ENCODE results near the gene ZNF462. TPM values are rescaled to one million over a fixed set of nuclear protein-coding genes. Genes with fewer than 3 reads are reported as not detected.
A peak's percentile ranks its signal among the peaks of the same experiment; 100 is the strongest.

The ZNF462 gene
- 1 to 10 TPM; 2.0 to 2.1 TPM for total RNA-seq
- polyA plus RNA-seq: under 1 TPM; 0.35 to 0.78 TPM

GRCh38 chr9:106862821-106863720 lies at the start of gene ZNF462:
Gene ZNF462 (plus strand): TSS chr9:106863166. CDS start chr9:106923384, 60,218 bp downstream.
- Histone ChIP-seq H3K36me3 (ENCODE audit: control insufficient read depth in 4 of 4, insufficient read depth in 3 of 4, low read depth in 1 of 4, low read length in 3 of 4) (no peaks in the 10 kb centered on the region), H3K27me3 (ENCODE audit: control insufficient read depth in 4 of 4, insufficient read depth in 4 of 4, low read length in 3 of 4) (peaks cover 0 to 18% (median 9%) of the 10 kb centered on the region in 4 donors), H3K9me3 (ENCODE audit: control insufficient read depth in 4 of 4, low read length in 3 of 4) (no peaks in the 10 kb centered on the region), H3K9ac (ENCODE audit: low read depth in 1 of 2, low read length in 2 of 2) (peak within 1 kb of the TSS; percentile 24 to 64), H3K27ac (ENCODE audit: low read depth in 1 of 2, low read length in 2 of 2) (peak within 1 kb of the TSS; percentile 73 to 80), H3K4me3 (ENCODE audit: low read depth in 1 of 3, low read length in 3 of 3) (peak within 1 kb of the TSS; percentile 50 to 67 (median 63)), H3K4me1 (ENCODE audit: control insufficient read depth in 4 of 4, insufficient read depth in 4 of 4, low read length in 3 of 4) (peaks cover 8 to 48% (median 35%) of the 10 kb centered on the region in 4 donors)
- 2% methylated on average over 33 of the region's 33 CpGs for WGBS
- no peak for DNase-seq (ENCODE audit: low spot score)
- TF ChIP-seq CTCF (IDR thresholded peaks at IDR 0.05; ENCODE audit: low read depth, low read length, missing input control) (peak; percentile 13), REST (IDR thresholded peaks at IDR 0.05) (no peak), RAD21 (IDR thresholded peaks at IDR 0.05) (peak; percentile 57 to 64), ATF3 (IDR thresholded peaks at IDR 0.05) (no peak), NR2F2 (IDR thresholded peaks at IDR 0.05) (peak; percentile 8)

- Histone ChIP-seq H3K9ac (ENCODE audit: low read depth in 1 of 2, low read length in 2 of 2) (no peak overlapping the region), H3K36me3 (ENCODE audit: control insufficient read depth in 4 of 4, insufficient read depth in 3 of 4, low read depth in 1 of 4, low read length in 3 of 4) (no peaks in the 10 kb centered on the region), H3K27me3 (ENCODE audit: control insufficient read depth in 4 of 4, insufficient read depth in 4 of 4, low read length in 3 of 4) (no peaks in the 10 kb centered on the region), H3K4me3 (ENCODE audit: low read depth in 1 of 3, low read length in 3 of 3) (no peak overlapping the region), H3K4me1 (ENCODE audit: control insufficient read depth in 4 of 4, insufficient read depth in 4 of 4, low read length in 3 of 4) (no peaks in the 10 kb centered on the region), H3K27ac (ENCODE audit: low read depth in 1 of 2, low read length in 2 of 2) (no peak overlapping the region), H3K9me3 (ENCODE audit: control insufficient read depth in 4 of 4, low read length in 3 of 4) (no peaks in the 10 kb centered on the region)
- DNase-seq (ENCODE audit: low spot score): no peak
- WGBS: 43% methylated on average over 2 of the region's 2 CpGs
- no peak for TF ChIP-seq MAX (IDR thresholded peaks at IDR 0.05)
- no peak for TF ChIP-seq HNF4G (IDR thresholded peaks at IDR 0.05)
- no peak for TF ChIP-seq HNF4A (conservative IDR thresholded peaks at IDR 0.05)
- TF ChIP-seq RXRA (IDR thresholded peaks at IDR 0.05): no peak
- no peak for TF ChIP-seq NR2F2 (IDR thresholded peaks at IDR 0.05)
- no peak for TF ChIP-seq CTCF (IDR thresholded peaks at IDR 0.05; ENCODE audit: low read depth, low read length, missing input control)
- TF ChIP-seq JUND (IDR thresholded peaks at IDR 0.05): no peak
- TF ChIP-seq ZBTB33 (IDR thresholded peaks at IDR 0.05): no peak
- no peak for TF ChIP-seq TAF1 (conservative IDR thresholded peaks at IDR 0.05)
- no peak for TF ChIP-seq FOXA1 (IDR thresholded peaks at IDR 0.05)
- no peak for TF ChIP-seq SP1 (IDR thresholded peaks at IDR 0.05)
These were observed 46.4 kb upstream of the ZNF462 start for GRCh38 chr9:106816524-106816923.

All from liver (tissue), 9 donors.